Tibial artery (tissue), 4 donors: ENCODE results near the gene PDE1C.

Experiments
- DNase-seq, 2 donors: peaks; one replicate each; pipeline ENCODE4 v3.0.0-alpha.2; 2019
- H3K27ac ChIP-seq, 2 donors: fragments of 200-600 bp; sonication (generic) in 1 of 2; 1 replicate in 1 of 2; 2 replicates in 1 of 2; pipeline ENCODE4 v1.5.1; 2018 to 2019; ENCODE audit warnings: mild to moderate bottlenecking in 1 of 2
- H3K27me3 ChIP-seq, 2 donors: fragments of 200-600 bp; sonication (generic) in 1 of 2; one replicate each; pipeline versions ENCODE4 v1.5.1 to v1.6.0; 2016 to 2019
- H3K36me3 ChIP-seq, 3 donors: fragments of 200-600 bp; sonication (generic) in 2 of 3; one replicate each; pipeline ENCODE4 v1.5.1; 2016 to 2019; ENCODE audit warnings: mild to moderate bottlenecking in 2 of 3
- H3K4me1 ChIP-seq, 4 donors: fragments of 200-600 bp; sonication (generic) in 2 of 4; 1 replicate in 3 of 4; 2 replicates in 1 of 4; pipeline ENCODE4 v1.5.1; 2016 to 2019
- H3K4me3 ChIP-seq, 2 donors: fragments of 200-600 bp; sonication (generic) in 1 of 2; 1 replicate in 1 of 2; 2 replicates in 1 of 2; pipeline ENCODE4 v1.5.1; 2018 to 2019; ENCODE audit warnings: mild to moderate bottlenecking in 2 of 2
- H3K9me3 ChIP-seq, 3 donors: fragments of 200-600 bp; sonication (generic) in 1 of 3; one replicate each; pipeline ENCODE4 v1.5.1; 2016 to 2019
- intact Hi-C: fragments of 100-400 bp; cut with DNase I; formaldehyde crosslinking; loops from one replicate; pipeline ENCODE4 v1.15.0; 2023; ENCODE audit warnings: low total_unique reads
- TF ChIP-seq, protein P1 (sequence below), 2 experiments: fragments of 200-600 bp in 1 of 2; fragments of 450-650 bp in 1 of 2; IDR thresholded peaks; one replicate each; pipeline ENCODE4 v1.5.1; 2017 to 2019; ENCODE audit warnings: antibody characterized with exemption in 2 of 2, mild to moderate bottlenecking in 1 of 2, moderate library complexity in 1 of 2

The PDE1C gene

DNA sequence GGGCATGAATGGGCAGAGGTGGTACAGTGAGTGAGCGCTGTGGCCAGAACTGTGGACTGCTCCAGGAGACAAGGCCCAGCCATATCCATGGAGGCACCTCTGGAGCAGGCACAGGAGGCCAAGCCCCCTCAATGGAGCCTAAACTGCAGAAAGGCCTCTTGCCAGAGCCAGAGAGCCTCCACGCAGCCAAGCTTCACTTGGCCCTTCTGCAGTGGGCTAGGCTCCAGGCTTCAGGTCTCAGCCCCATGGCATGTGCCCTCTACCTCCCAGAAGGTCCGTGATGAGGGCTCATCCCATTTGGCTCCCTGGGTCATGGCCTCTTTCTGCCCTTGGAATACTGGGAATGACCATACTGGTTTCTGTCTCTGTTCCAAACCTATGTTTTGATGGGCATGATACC is 8.9 kb downstream of the PDE1C start:
- TF ChIP-seq, protein P1, sequence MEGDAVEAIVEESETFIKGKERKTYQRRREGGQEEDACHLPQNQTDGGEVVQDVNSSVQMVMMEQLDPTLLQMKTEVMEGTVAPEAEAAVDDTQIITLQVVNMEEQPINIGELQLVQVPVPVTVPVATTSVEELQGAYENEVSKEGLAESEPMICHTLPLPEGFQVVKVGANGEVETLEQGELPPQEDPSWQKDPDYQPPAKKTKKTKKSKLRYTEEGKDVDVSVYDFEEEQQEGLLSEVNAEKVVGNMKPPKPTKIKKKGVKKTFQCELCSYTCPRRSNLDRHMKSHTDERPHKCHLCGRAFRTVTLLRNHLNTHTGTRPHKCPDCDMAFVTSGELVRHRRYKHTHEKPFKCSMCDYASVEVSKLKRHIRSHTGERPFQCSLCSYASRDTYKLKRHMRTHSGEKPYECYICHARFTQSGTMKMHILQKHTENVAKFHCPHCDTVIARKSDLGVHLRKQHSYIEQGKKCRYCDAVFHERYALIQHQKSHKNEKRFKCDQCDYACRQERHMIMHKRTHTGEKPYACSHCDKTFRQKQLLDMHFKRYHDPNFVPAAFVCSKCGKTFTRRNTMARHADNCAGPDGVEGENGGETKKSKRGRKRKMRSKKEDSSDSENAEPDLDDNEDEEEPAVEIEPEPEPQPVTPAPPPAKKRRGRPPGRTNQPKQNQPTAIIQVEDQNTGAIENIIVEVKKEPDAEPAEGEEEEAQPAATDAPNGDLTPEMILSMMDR (IDR thresholded peaks at IDR 0.05): no peak
- H3K36me3 ChIP-seq: no peaks in the 10 kb centered on the region
- intact Hi-C loops: no loop called here
- H3K4me3 ChIP-seq: no peak overlapping the region
- DNase-seq: no peak
- no peaks in the 10 kb centered on the region for H3K9me3 ChIP-seq
- H3K27me3 ChIP-seq: no peaks in the 10 kb centered on the region
- peaks cover 0 to 56% (median 13%) of the 10 kb centered on the region in 4 donors for H3K4me1 ChIP-seq
- H3K27ac ChIP-seq: peak overlapping the region; percentile 46 to 72

GRCh38 chr7:32059289-32060011 is 10.8 kb downstream of the PDE1C start:
- peak overlapping the region; percentile 49 to 72 for H3K27ac ChIP-seq
- intact Hi-C loops: no loop called here
- TF ChIP-seq, protein P1 (IDR thresholded peaks at IDR 0.05): no peak
- H3K4me1 ChIP-seq: peaks cover 0 to 57% (median 15%) of the 10 kb centered on the region in 4 donors
- H3K36me3 ChIP-seq: no peaks in the 10 kb centered on the region
- DNase-seq: no peak
- H3K27me3 ChIP-seq: no peaks in the 10 kb centered on the region
- H3K4me3 ChIP-seq: peak overlapping the region; percentile 28 to 33
- H3K9me3 ChIP-seq: no peaks in the 10 kb centered on the region

- peaks cover 0 to 57% (median 15%) of the 10 kb centered on the region in 4 donors for H3K4me1 ChIP-seq
- intact Hi-C loops: no loop called here
- TF ChIP-seq, protein P1 (IDR thresholded peaks at IDR 0.05): no peak
- DNase-seq: no peak
- peak overlapping the region in 1 of 2 donors; percentile 72 for H3K27ac ChIP-seq
- H3K4me3 ChIP-seq: no peak overlapping the region
- no peaks in the 10 kb centered on the region for H3K36me3 ChIP-seq
- no peaks in the 10 kb centered on the region for H3K9me3 ChIP-seq
- H3K27me3 ChIP-seq: no peaks in the 10 kb centered on the region
Observed at GRCh38 chr7:32058002-32058401, 12.2 kb downstream of the PDE1C start.

GRCh38 chr7:32056767-32057166 is 13.4 kb downstream of the PDE1C start:
- peaks cover 0 to 47% (median 13%) of the 10 kb centered on the region in 4 donors for H3K4me1 ChIP-seq
- TF ChIP-seq, protein P1 (IDR thresholded peaks at IDR 0.05): no peak

GRCh38 chr7:32053204-32053603 is 17.0 kb downstream of the PDE1C start:
- peaks cover 0 to 15% (median 5%) of the 10 kb centered on the region in 4 donors for H3K4me1 ChIP-seq
- no peak for DNase-seq
- TF ChIP-seq, protein P1 (IDR thresholded peaks at IDR 0.05): no peak
- intact Hi-C loops: no loop called here
- H3K4me3 ChIP-seq: no peak overlapping the region
- H3K27me3 ChIP-seq: no peaks in the 10 kb centered on the region
- no peaks in the 10 kb centered on the region for H3K9me3 ChIP-seq
- H3K27ac ChIP-seq: no peak overlapping the region
- H3K36me3 ChIP-seq: no peaks in the 10 kb centered on the region

More at GRCh38 chr7:32056767-32057166, 13.4 kb downstream of the PDE1C start:
- no peak overlapping the region for H3K4me3 ChIP-seq
- intact Hi-C loops: no loop called here
- no peak for DNase-seq
- no peak overlapping the region for H3K27ac ChIP-seq
- H3K36me3 ChIP-seq: no peaks in the 10 kb centered on the region
- H3K9me3 ChIP-seq: no peaks in the 10 kb centered on the region
- H3K27me3 ChIP-seq: no peaks in the 10 kb centered on the region
